ENCODE data around the gene TBC1D5.
"Not testable (repeated sequence)": the region's sequence is repeated elsewhere in the genome, so short reads cannot be mapped to it uniquely, and the experiment has no call there.

The TBC1D5 gene

GRCh38 chr3:17529677-17530076 is 212.8 kb downstream of the TBC1D5 start:
- no peak for DNase-seq

GRCh38 chr3:17518189-17519059 is 224.0 kb downstream of the TBC1D5 start:
- no peak for DNase-seq

- DNase-seq, result no peak
Observed at GRCh38 chr3:17515445-17516234, 226.8 kb downstream of the TBC1D5 start.

- no peak for DNase-seq
Observed at GRCh38 chr3:17514597-17514996, 227.8 kb downstream of the TBC1D5 start.

GRCh38 chr3:17510265-17510664 is 232.2 kb downstream of the TBC1D5 start:
- DNase-seq, result no peak

GRCh38 chr3:17508180-17508752 is 234.2 kb downstream of the TBC1D5 start:
- no peak for DNase-seq

GRCh38 chr3:17507480-17507879 is 235.0 kb downstream of the TBC1D5 start:
- DNase-seq, result no peak

- no peak for DNase-seq
Observed at GRCh38 chr3:17505856-17506255, 236.6 kb downstream of the TBC1D5 start.

GRCh38 chr3:17501745-17502144 is 240.7 kb downstream of the TBC1D5 start:
- no peak for DNase-seq

- DNase-seq, result no peak
Observed at GRCh38 chr3:17500618-17501017, 241.8 kb downstream of the TBC1D5 start.

GRCh38 chr3:17494117-17494809 is 248.2 kb downstream of the TBC1D5 start:
- DNase-seq, result no peak

- DNase-seq, result no peak
Observed at GRCh38 chr3:17491601-17492000, 250.8 kb downstream of the TBC1D5 start.

- DNase-seq, result not testable (repeated sequence)
Observed at GRCh38 chr3:17491190-17491589, 251.2 kb downstream of the TBC1D5 start.

- DNase-seq, result no peak
Observed at GRCh38 chr3:17489139-17489538, 253.3 kb downstream of the TBC1D5 start.

- DNase-seq, result no peak
Observed at GRCh38 chr3:17481116-17481515, 261.3 kb downstream of the TBC1D5 start.

- no peak for DNase-seq
Observed at GRCh38 chr3:17479681-17480405, 262.6 kb downstream of the TBC1D5 start.

- DNase-seq, result no peak
Observed at GRCh38 chr3:17478673-17479072, 263.8 kb downstream of the TBC1D5 start.

GRCh38 chr3:17473761-17474160 is 268.7 kb downstream of the TBC1D5 start:
- DNase-seq, result no peak

- DNase-seq, result no peak
Observed at GRCh38 chr3:17469954-17470353, 272.5 kb downstream of the TBC1D5 start.

GRCh38 chr3:17469520-17469919 is 272.9 kb downstream of the TBC1D5 start:
- DNase-seq, result no peak

- DNase-seq, result no peak
Observed at GRCh38 chr3:17466028-17466427, 276.4 kb downstream of the TBC1D5 start.

- no peak for DNase-seq
Observed at GRCh38 chr3:17459470-17459993, 282.9 kb downstream of the TBC1D5 start.
